NCI-H1694 treated with DMSO at 0.1 percent for 48 hours (cell line): ENCODE data around the gene FOXF2.

Experiments used
- DNase-seq: peaks from one replicate; lab custom pipeline; 2025; lab: John Stamatoyannopoulos, UW

FOXF2 gene

DNA sequence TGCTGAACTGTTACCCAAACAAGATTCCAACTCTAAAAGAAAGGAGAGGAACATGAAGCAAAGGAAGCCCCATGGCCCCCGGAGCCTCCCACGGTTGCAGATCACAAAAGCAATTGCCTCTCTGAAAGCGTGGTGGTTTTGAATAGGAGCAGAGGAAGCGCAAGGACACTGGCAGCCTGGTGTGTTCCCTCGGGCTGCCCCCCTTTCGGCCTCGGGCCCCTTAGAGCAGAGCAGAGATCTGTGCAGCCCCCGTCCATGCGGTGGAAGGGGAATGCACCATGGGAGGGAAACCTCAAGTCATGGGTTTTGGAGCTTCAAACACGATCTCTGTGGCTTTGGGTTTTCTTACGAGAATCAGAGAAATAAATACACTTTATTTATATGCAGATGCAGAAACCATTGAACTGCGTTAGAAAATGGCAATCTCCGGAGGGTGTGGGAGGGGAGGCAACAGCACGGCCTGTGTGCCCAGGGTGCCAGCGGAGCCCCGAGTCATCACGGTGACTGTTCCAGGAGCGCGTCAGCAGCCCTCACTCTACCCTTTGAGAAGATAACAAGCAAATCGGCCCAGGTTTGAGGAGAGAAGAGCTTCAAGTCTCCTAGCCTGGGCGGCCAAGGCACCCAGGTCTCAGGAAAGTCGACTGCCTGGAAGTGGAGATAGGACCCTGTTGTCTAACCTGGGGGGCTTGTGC, 20.5 kb downstream of the FOXF2 start:
- DNase-seq, result no peak

DNA sequence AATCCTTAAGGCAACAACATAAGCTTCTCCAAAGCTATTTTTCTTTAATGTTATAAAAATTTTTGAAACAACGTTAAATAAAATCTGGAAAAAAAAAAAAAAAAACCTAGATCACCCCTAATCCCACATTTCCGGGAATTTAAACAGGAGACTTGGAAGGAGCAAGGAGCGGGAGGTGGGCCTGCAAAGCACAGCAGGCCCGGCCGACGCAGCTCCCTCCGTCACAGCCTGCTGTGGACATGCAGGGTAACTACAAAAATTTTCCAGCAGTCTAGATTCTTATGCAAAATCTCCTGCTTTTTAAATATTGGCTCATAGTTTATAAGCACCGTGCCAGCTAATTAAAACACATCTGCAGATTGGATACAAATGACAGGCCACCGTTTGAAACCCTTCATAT, 23.5 kb downstream of the FOXF2 start:
- no peak for DNase-seq

DNA sequence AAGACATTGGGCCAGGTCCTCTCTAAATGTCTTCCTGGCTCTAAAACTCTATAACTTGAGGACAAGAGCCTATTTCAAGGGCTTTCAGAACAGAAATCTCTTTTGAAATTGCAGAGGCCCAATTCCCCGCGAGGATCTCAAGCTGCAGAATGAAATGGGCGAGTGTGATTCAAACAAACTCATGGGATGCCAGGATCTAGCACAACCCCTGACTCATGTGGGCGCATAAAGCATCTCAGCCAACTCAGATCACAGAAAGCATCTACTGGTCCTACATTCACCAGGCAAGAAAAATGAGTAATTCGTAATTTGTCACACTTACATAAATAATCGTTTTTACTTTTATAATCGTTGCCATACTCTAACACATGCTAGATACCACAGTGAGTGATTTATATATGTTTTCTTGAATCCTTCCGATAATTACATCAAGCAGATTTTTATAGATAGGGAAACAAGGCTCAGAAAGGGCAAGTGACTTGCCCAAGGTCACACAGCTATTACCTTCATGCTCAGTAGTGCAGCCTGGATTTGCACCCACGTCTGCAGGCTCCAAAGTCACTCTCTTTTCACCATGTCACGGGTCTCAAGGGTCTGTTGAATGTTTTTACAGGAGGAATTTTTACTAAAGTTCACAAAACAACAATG, 26.2 kb downstream of the FOXF2 start:
- DNase-seq, result no peak

DNA sequence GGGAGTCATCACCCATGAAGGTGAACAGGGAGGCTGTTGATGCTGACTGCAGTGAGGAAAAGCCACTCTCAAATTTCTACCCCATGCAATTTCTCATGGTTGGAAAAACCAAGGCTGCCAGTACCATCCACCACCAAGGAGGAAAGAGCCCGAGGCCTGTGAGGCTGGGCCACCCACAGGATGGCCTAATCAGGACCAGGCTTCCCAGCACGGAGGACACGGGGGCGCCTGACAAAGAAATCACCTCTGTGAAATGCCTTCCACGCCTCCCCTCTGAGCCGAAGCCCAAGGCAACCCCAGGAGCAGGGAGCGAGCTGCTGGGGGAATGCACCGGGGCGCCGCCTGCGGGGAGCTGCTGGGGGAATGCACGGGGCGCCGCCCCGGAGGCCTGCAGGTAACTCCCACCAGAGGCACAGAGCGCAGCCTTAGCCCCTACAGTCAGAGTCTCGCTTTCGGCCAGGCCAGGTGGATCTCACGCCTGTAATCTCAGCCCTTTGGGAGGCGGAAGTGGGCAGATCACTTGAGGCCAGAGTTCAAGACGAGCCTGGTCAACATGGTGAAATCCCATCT, 26.9 kb downstream of the FOXF2 start:
- no peak for DNase-seq

DNA sequence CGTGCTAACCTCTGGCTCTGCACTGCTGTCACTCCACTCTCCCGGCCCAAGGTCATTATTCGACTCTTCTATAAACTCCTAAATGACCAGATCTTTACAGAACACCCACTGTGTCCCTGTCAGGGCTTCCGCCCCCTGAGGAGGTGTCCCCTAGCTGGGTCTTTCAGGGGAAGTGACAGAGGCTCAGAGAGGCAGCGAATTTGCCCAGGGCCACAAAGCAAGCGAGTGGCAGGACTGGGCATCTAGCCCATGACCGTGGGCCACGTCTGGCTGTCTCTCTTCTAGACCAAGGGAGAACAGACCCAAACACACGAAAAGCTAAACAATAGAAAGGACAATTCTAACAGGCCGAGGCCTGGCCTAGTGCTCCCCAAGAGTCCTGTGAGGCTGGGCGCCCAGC, 27.4 kb downstream of the FOXF2 start:
- no peak for DNase-seq

DNA sequence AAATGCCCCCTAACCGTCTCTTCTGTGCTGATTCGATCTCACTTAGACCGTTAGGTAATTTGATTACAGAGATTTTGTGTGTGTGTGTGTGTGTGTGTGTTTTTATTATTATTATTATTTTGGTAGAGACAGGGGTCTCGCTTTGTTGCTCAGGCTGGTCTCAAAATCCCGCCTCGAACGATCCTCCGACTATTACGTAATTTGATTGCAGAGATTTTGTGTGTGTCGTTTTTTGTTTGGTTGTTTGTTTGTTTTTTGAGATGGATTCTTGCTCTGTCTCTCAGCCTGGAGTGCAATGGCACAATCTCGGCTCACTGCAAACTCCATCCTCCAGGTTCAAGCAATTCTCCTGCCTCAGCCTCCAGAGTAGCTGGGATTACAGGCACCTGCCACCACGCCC, 28.3 kb downstream of the FOXF2 start:
- DNase-seq, result no peak

DNA sequence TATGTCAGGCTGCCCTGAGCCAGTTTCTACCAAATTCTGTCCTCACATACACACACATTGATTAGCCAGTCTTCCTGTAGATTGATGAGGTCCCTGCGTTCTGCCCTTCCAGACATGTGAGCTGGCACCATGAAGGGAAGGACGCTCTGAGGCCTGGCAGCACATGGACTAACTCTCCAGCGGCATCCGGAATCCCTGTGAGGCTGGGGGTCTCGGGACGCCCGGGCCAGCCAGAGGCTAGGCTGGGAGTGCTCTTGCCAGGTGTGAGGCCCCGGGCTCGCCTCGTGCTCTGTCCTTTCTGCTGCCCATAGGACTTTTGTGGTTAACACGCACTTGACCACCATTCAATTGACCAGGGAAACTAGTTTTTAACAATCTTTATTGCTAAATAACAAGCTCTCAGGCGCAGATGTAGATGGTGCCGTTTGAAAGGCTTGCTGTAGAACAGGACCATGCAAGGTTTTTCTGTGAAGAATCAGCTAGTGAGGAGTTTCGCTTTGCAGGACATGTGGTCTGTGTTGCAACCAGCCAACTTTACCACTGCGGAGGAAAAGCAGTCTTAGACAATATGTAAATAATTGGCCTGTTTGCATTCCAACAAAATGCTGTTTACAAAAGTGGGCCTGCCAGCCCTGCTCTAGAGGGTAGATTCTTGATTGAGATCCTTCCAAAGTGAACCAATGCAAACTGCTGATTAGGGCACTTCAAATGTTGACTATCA, 29.3 kb downstream of the FOXF2 start:
- no peak for DNase-seq

DNA sequence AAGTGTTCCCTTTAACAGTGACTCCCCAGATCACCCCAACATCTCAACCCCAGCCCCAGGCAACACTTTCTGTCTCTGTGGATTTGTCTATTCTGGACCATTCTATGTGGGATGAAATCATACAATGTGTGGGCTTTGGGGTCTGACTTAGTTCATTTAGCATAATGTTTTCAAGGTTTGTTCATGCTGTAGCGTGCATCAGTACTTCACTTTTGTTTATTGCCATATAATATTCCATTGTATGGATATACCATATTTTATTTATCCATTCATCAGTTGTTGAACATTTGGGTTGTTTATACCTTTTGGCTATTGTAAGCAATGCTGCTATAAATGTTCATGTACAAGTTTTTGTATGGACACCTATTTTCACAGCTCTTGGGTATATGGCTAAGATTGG, 31.0 kb downstream of the FOXF2 start:
- DNase-seq, result no peak

DNA sequence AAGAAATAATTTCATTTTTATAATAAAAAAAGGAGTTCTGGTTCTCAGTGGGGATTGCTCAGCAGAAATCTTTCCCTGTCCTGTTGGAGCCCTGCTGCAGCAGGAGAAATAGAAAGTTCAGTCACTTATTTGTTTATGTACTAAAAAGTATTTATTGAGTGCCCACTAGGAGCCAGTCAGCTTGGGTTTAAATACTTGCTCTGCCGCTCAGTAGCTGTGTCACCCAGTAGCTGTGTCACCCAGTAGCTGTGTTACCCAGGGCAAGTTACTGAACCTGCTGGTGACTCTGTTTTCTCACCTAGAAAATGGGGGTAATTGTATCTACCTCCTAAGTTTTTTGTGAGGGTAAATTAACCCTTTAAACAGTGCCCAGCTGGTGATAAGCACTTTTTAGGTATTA, 32.9 kb downstream of the FOXF2 start:
- DNase-seq, result no peak

DNA sequence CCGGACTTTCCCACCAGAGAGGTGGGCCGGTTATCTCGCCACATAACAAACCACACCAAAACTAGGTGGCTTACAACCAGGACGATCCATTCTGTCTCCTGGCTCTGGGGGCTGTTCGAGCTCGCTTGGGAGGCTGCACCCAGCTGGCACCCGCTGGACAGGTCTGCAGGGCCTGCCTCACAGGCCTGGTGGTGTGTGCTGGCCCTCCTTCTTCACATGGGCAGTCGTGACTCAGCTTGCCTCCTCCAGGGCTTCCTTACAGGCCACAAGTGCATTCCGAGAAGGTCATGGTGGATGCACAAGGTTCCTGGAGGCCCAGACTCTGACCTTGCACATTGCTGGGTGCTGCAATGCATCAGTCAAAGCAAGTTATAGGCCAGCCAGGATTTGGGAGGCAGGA, 34.2 kb downstream of the FOXF2 start:
- DNase-seq, result no peak

DNA sequence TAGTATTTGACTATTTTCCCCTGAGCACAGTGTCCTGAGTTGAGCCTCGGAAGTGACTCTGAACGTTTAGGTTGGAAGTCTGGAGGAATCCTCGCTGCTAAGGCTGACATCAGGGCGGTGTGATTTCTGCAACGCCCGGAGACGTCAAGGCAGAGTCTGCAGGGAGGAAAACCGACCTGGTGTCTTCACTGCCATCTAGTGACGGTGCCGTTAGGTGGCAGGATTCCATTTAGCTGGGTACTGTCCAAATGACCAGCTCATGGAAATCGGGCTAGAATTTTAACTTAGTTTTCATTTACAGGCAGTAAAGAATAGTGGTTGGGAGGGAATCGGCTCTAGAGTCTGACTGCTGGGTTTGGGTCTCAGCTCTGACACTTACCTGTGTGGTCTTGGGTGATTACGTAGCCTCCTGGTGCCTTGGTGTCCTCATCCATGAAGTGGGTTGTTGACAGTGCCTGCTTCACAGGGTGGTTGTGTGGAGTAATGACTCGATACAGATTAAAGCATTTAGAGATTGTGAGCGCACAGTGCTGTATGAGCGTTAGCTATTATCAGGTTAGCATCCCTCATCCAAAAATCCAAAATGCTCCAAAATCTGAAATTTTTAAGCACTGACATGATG, 35.0 kb downstream of the FOXF2 start:
- peak; percentile 3 for DNase-seq

DNA sequence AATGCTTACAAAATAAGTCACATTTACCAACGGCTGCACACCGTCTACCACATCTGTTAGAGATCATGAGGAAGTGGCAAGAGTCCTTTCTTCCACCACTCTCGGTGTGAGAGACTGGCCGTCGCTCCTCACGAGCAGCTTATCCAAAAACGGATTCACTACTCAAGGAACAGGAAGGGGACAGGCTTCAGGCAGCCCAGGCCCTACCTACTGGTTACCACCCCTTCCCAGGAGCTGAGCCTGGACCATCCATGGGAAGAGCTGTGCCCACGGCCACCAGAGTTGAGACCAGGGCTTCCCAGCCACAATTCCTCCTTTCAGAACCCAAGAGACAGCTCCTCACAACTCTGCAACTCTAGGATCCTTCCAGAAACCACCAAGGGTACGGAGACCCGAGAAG, 37.0 kb downstream of the FOXF2 start:
- no peak for DNase-seq

DNA sequence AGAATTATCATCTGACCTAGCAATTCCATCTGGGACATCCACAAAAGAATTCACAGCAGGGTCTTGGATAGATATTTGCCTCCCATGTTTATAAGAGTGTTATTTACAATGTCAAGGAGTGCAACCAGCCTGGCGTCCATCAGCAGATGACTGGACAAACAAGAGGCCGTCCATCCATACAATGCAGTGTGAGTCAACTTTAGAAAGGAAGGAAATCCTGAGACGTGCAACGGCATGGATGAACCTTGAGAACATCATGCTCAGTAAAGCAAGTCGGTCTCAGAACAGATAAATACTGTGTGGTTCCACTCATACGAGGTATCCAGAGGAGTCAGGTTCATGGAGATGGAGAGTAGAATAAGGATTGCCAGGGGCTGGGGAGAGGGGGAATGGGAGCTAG, 46.4 kb downstream of the FOXF2 start:
- DNase-seq, result no peak

DNA sequence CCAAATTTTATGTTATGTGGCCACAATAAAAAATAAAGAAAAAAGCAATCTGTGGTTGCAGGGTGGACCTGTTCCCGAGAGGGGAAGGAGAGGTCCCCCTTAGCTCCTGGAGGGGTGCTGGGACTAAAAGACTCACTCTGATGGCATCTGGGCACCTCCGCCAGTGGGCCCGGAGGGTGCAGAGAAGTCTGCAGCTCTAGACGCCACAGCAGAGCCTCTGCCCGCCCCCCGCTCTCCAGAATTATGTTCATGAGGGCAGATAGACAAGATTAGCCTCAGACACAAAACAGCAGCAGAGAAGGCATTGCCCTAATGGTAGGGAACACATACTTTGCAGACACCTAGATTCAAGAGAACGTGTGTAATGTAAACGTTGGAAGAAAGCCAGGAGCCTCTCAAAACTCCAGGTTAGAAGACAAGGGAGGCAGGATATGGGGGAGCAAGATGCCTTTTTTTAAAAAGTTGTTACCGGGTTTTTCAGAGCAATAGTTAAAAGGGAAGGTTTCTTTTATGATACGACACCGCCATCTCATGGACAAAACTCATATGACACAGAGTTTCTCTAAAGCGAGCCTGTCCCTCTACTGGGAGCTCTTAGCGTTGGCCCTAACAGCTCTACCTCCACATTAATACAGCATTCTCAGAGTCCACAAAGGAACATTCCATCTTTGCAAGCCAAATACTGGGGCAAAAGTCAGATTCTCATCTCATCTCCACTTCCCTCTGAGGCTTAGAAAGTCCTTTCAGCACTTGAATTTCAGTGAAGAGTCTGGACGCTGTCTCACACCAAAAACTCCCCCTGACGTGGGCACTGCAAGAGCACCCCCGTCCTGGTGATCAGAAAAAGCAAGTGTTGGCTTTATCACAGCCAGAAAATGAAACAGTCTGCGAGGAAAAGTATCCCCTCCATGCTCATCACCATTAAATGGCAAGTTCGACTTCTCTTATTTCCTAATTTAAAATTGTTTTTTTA, 47.2 kb downstream of the FOXF2 start:
- DNase-seq, result peak; percentile 54

DNA sequence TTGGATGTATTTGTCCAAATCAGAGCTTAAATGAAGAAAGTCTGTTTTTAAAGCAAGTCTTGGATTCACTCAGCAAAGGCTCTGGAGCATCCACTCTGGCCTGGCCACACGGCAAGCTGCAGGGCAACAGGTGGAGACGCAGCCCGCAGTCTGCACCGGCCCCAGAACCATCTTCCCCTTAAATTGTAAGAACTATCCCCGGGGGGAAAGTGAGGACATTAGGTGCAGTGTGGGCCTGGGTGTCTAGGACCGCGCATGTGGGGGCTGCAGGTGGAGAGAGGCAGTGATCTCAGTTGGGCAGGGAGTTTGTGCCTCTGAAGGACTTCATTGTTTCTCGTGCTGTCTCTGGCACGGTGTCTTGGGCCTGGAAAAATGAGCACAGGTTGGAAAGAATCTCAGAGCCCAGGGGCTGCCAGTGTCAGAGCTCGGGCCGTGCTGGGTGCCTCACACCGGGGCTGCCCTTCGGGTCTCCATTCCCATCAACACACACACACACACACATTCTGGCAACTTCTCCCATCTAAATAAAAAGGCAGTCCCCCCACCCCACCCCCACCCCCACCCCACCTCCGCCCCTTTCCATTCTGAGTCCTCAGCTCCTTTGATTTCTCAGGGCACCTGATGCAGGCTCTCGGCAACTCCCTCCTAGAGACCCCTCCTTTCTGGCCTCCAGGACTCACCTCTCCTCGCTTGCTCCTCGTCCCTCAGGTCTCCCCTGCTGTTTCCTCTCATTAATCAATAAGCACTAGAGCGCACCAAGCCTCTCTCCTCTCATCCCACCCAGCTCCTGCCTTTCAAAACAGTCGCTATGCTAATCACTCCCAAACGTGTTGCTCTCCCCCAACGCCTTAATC, 48.4 kb downstream of the FOXF2 start:
- DNase-seq, result no peak

DNA sequence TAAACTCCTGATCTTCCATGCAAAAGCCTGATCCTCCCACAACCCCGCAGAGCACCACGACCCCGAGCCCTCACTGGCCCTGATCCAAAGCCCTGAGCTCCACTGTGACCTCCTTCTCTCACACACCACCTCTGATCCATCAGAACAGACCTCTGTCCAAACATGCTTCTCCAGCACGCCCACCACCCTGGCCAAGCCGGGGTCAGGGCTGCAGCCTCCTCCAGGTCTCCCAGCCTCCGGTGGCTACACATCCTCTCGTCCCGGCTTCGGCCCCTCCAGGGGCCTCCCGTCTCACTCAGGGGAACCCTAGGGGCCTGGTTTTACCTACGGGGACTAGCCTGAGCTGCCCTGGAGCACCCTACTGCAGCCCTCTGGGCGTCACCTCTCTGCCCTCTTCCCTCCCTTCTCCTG, 49.1 kb downstream of the FOXF2 start:
- no peak for DNase-seq

DNA sequence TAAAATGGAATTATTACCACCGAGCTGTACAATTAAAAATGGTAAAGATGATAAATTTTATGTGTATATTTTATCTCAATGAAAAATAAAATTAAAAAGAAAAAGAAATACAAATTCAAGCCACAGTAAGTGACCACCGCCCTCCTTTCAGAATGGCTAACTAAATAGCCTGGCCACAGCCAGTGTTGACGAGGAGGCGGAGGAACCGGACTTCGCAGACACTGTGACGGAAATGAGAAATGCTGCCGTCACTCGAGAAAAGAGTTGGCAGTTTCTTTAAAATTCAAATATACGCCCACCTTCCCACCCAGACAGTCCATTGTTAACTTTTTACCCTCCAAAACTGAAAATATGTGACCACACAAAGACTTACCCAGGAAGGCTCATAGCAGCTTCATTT, 50.0 kb downstream of the FOXF2 start:
- DNase-seq, result no peak

DNA sequence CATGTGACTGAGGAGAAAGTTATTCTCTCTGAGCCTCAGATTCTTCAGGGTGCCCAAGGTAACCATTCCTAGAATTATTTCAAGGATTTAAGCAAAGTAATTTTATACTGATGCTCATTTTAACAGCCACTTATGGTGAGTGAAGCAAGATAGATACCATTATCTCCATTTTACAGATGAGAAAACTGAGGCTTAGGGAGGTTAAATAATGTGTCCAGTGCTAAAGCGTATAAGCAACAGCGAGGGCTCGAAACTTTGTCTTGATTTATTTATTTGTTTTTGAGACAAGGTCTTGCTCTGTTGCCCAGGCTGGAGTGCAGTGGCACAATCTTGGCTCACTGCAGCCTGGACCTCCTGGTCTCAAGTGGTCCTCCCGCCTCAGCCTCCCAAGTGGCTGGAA, 53.6 kb downstream of the FOXF2 start:
- DNase-seq, result no peak
